ENCODE measurements around the gene BCR. TPM values are rescaled to one million over a fixed set of nuclear protein-coding genes. Genes with fewer than 3 reads are reported as not detected.

The BCR gene
- total and polyA plus RNA-seq, 10 donors, result 15.2 to 64.8 (median 50.7) TPM

DNA sequence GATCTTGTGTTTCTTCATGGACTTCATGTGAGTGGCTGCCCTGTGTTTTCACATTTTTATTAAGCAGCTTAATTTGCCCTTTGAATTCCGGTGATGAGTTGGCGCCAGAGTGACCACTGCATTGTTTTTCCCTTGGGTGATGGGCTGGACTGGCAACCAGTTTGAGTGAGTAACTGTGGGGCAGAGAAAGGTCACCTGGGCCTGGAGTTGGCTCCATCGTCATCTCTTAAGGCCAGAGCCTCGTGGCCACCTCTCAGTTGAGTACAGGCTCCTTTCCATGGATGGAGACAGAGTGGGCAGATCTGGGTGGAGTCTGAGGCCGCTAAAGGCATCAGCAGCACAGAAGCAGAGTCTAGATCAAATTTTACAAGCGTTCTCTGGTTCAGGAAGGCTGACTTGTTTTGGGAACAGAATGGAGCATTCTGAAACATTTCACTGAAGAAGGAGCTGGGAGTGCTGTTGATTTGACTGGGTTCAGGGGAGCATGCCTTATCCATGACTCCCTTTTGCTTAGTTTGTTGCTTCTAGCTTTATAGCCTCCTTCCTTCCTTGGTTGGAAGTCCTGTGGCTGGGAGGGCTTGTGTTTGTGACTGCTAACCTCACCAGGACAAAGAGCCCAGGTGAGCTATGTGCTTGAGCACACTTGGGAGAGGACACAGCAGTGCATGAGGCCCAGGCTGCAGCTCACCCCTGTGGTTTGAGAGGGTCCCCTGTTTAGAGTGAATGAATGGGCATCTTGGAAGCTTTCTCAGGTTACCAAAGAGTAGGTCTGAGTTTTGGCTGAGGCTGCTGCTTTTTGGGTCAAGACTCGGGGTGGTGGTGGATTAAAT is 7.8 kb downstream of the BCR start:
- no peak for TF ChIP-seq POLR2A (IDR thresholded peaks at IDR 0.05)
- TF ChIP-seq, protein P1, sequence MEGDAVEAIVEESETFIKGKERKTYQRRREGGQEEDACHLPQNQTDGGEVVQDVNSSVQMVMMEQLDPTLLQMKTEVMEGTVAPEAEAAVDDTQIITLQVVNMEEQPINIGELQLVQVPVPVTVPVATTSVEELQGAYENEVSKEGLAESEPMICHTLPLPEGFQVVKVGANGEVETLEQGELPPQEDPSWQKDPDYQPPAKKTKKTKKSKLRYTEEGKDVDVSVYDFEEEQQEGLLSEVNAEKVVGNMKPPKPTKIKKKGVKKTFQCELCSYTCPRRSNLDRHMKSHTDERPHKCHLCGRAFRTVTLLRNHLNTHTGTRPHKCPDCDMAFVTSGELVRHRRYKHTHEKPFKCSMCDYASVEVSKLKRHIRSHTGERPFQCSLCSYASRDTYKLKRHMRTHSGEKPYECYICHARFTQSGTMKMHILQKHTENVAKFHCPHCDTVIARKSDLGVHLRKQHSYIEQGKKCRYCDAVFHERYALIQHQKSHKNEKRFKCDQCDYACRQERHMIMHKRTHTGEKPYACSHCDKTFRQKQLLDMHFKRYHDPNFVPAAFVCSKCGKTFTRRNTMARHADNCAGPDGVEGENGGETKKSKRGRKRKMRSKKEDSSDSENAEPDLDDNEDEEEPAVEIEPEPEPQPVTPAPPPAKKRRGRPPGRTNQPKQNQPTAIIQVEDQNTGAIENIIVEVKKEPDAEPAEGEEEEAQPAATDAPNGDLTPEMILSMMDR (IDR thresholded peaks at IDR 0.05 in 8 of 11, conservative IDR thresholded peaks at IDR 0.05 in 3 of 11), result no peak
- no peak for TF ChIP-seq POLR2AphosphoS5 (IDR thresholded peaks at IDR 0.05)
- Histone ChIP-seq H3K36me3 (peaks cover 0 to 50% (median 4%) of the 10 kb centered on the region in 6 donors), H3K4me3 (no peak overlapping the region), H3K27ac (no peak overlapping the region), H3K4me1 (peaks cover 21 to 81% (median 54%) of the 10 kb centered on the region in 6 donors), H3K27me3 (replicated peaks in 1 of 7) (no peaks in the 10 kb centered on the region), H3K9me3 (no peaks in the 10 kb centered on the region)
- WGBS, 5 donors, result 79 to 89% (median 86%) methylated on average over 7 of the region's 7 CpGs
- intact Hi-C loops (cut with DNase I; ENCODE audit: low total_unique reads), result loop anchor here (10.0 kb wide), 1 partner anchor 57 kb away; no protein-coding TSS in a partner anchor
- DNase-seq, result no peak

DNA sequence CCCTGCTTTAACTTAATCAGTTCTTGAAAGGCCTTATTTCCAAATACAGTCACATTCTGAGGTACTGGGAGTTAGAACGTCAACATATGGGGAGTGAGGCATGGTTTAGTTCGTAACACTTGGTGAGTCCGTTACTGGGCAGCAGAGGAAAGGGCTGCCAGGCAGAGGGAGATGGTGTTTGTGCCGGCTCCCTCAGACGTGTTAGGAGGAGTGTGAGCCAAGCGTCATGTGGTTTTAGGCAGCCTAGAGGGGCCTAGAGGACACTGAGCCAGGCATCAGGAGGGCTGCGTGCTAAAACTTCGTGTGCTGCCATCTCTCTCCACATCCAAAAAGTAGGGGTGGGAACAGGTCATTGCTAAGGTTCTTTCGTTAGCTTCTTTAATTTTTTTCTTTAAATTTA is 10.2 kb downstream of the BCR start:
- no peak overlapping the region for H3K27ac ChIP-seq
- WGBS, 5 donors, result 79 to 91% (median 89%) methylated on average over 9 of the region's 9 CpGs

DNA sequence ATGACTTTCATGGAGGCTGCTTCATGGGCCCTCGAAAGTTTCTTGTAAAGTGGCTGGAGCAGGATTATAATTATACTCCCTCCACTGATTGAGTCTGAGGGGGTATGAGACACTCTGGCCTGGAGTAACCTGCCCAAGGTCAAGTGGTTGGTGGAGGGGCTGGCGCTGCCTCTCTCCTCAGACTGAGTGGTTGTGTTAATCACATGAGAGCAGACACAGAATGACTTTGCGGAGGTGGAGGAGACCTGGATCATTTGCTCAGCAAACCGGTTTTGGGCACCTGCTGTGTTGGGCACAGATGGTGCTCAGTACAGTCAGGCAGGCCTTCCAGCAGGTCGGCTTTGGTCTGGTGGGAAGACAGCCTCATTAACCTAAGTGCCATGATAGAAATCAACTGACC is 11.8 kb downstream of the BCR start:
- Histone ChIP-seq H3K27ac (no peak overlapping the region), H3K9me3 (no peaks in the 10 kb centered on the region), H3K36me3 (peaks cover 0 to 59% (median 4%) of the 10 kb centered on the region in 6 donors), H3K4me1 (peaks cover 0 to 67% (median 19%) of the 10 kb centered on the region in 6 donors), H3K27me3 (replicated peaks in 1 of 7) (no peaks in the 10 kb centered on the region), H3K4me3 (no peak overlapping the region)
- intact Hi-C loops (cut with DNase I; ENCODE audit: low total_unique reads), result no loop called here
- DNase-seq, result no peak
- TF ChIP-seq POLR2AphosphoS5 (IDR thresholded peaks at IDR 0.05), result no peak
- TF ChIP-seq, protein P1 (IDR thresholded peaks at IDR 0.05 in 8 of 11, conservative IDR thresholded peaks at IDR 0.05 in 3 of 11), result no peak
- TF ChIP-seq POLR2A (IDR thresholded peaks at IDR 0.05), result no peak
- 74 to 82% (median 81%) methylated on average over 4 to 5 of the region's 5 CpGs for WGBS, 5 donors

More for the DNA sequence above, 10.2 kb downstream of the BCR start:
- DNase-seq, result no peak
- Histone ChIP-seq H3K9me3 (no peaks in the 10 kb centered on the region), H3K4me3 (no peak overlapping the region), H3K4me1 (peaks cover 0 to 69% (median 30%) of the 10 kb centered on the region in 6 donors), H3K27me3 (replicated peaks in 1 of 7) (no peaks in the 10 kb centered on the region), H3K36me3 (peaks cover 0 to 59% (median 4%) of the 10 kb centered on the region in 6 donors)
- TF ChIP-seq, protein P1 (IDR thresholded peaks at IDR 0.05 in 8 of 11, conservative IDR thresholded peaks at IDR 0.05 in 3 of 11), result no peak
- TF ChIP-seq POLR2A (IDR thresholded peaks at IDR 0.05) (no peak), POLR2AphosphoS5 (IDR thresholded peaks at IDR 0.05) (no peak)
- intact Hi-C loops (cut with DNase I; ENCODE audit: low total_unique reads), result no loop called here

DNA sequence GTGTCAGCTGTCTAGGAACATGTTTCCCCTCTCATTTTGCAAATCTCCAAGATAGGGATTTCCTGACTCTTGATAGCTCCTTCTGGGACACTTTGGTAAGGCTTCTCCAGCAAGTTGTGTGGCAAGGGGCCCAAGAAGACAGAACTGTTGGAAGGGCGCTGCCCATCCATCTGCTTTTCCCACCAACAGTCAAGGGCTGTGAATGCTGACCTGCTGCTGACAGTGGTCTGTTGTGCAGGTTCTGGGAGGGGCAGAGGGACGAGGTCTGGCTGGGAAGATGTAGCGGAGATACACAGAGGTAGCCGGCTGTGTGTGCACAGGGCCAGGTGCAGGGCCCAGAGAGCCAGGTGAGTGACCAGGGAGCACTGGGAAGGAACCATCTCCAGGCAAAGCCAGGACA is 12.2 kb downstream of the BCR start:
- Histone ChIP-seq H3K27ac (no peak overlapping the region), H3K4me3 (no peak overlapping the region), H3K9me3 (no peaks in the 10 kb centered on the region), H3K27me3 (replicated peaks in 1 of 7) (no peaks in the 10 kb centered on the region), H3K36me3 (peaks cover 0 to 59% (median 4%) of the 10 kb centered on the region in 6 donors), H3K4me1 (peaks cover 0 to 67% (median 17%) of the 10 kb centered on the region in 6 donors)
- no peak for TF ChIP-seq POLR2A (IDR thresholded peaks at IDR 0.05)
- no peak for TF ChIP-seq POLR2AphosphoS5 (IDR thresholded peaks at IDR 0.05)
- TF ChIP-seq, protein P1 (IDR thresholded peaks at IDR 0.05 in 8 of 11, conservative IDR thresholded peaks at IDR 0.05 in 3 of 11), result no peak
- intact Hi-C loops (cut with DNase I; ENCODE audit: low total_unique reads), result no loop called here
- no peak for DNase-seq
- WGBS, 5 donors, result 94 to 98% (median 95%) methylated on average over 4 of the region's 4 CpGs
